NK-92 treated with Interleukin-12 subunit alpha and Interleukin-12 subunit beta, amount 100 ng/mL, for 24 hours (cell line): Measurements from ENCODE around the gene GPX3.

Experiments
- DNase-seq: peaks from one replicate; lab custom pipeline; 2025; lab: John Stamatoyannopoulos, UW

Gene GPX3

GRCh38 chr5:151034422-151035379 lies 14.3 kb downstream of the GPX3 start:
- DNase-seq = no peak

- DNase-seq = no peak
Observed at GRCh38 chr5:151036556-151036955, 16.2 kb downstream of the GPX3 start.

- no peak for DNase-seq
Observed at GRCh38 chr5:151037561-151038411, 17.4 kb downstream of the GPX3 start.

GRCh38 chr5:151038412-151038745 lies 18.0 kb downstream of the GPX3 start:
- no peak for DNase-seq

- DNase-seq = no peak
Observed at GRCh38 chr5:151038801-151039238, 18.4 kb downstream of the GPX3 start.

- DNase-seq = no peak
Observed at GRCh38 chr5:151039665-151040064, 19.3 kb downstream of the GPX3 start.

- DNase-seq = no peak
Observed at GRCh38 chr5:151040211-151040747, 19.9 kb downstream of the GPX3 start.

GRCh38 chr5:151041577-151042268 lies 21.3 kb downstream of the GPX3 start:
- no peak for DNase-seq

- no peak for DNase-seq
Observed at GRCh38 chr5:151042453-151043093, 22.2 kb downstream of the GPX3 start.

GRCh38 chr5:151047814-151048425 lies 27.5 kb downstream of the GPX3 start:
- DNase-seq = no peak

GRCh38 chr5:151048526-151048925 lies 28.1 kb downstream of the GPX3 start:
- no peak for DNase-seq

GRCh38 chr5:151051066-151051930 lies 30.9 kb downstream of the GPX3 start:
- peak; percentile 27 for DNase-seq

GRCh38 chr5:151051931-151052608 lies 31.7 kb downstream of the GPX3 start:
- no peak for DNase-seq

- DNase-seq = no peak
Observed at GRCh38 chr5:151052836-151053235, 32.4 kb downstream of the GPX3 start.

GRCh38 chr5:151053796-151054462 lies 33.5 kb downstream of the GPX3 start:
- no peak for DNase-seq

- DNase-seq = no peak
Observed at GRCh38 chr5:151054709-151055108, 34.3 kb downstream of the GPX3 start.

GRCh38 chr5:151055336-151055735 lies 34.9 kb downstream of the GPX3 start:
- no peak for DNase-seq

GRCh38 chr5:151056379-151057325 lies 36.3 kb downstream of the GPX3 start:
- DNase-seq = no peak
